K562 (cell line): ENCODE results near the gene JPT1. TPM values are rescaled to one million over a fixed set of nuclear protein-coding genes. Genes with fewer than 3 reads are reported as not detected.

Source experiments
- ATAC-seq: fragments of 200-7000 bp; cut with Tn5 transposase; 3 replicates; pipeline ENCODE4 v1.9.1; 2020; ENCODE audit warnings: moderate library complexity
- BruUV-seq: library from RNA; stranded (reverse); fragments of 400-500 nt; replicated peaks from 2 replicates; lab custom pipeline; 2021; lab: Mats Ljungman, UMichigan
- CTCF ChIA-PET: fragments of 300-600 bp; formaldehyde crosslinking; extraction: SDS; loops from one replicate; lab custom pipeline; 2021; ENCODE audit warnings: low intra/inter-chr PET ratio; lab: Yijun Ruan, JAX
- POLR2A ChIA-PET: fragments of 300-600, 350-650 bp; sonication (Branson Sonifier 250); formaldehyde crosslinking; extraction: SDS; loops from one replicate; lab custom pipeline; 2021; ENCODE audit warnings: antibody characterized with exemption, inconsistent platforms; lab: Yijun Ruan, JAX
- DNase-seq, 4 experiments: peaks; one replicate each; pipeline versions ENCODE4 v3.0.0 to v3.0.0-alpha.2; 2011 to 2018; ENCODE audit warnings: low spot score in 3 of 4, mixed read lengths in 3 of 4; ENCODE audit errors: extremely low read depth in 1 of 4
- FAIRE-seq: peaks from 2 replicates; lab custom pipeline; 2011; peaks lifted over from hg19 to GRCh38; lab: Jason Lieb, UNC
- H2AFZ ChIP-seq: 2 replicates; pipeline ENCODE4 v1.6.0; 2011; ENCODE audit warnings: low read depth, low read length, control low read depth, inconsistent platforms
- H3K27ac ChIP-seq: fragments of 200-600 bp; 3 replicates; pipeline ENCODE4 v1.8.0; 2011; ENCODE audit warnings: low read depth, mild to moderate bottlenecking, control low read depth, inconsistent platforms, low read length, moderate library complexity, mixed read lengths; ENCODE audit errors: extremely low read depth
- H3K27me3 ChIP-seq, 2 experiments: fragments of 300-600 bp in 1 of 2; 2 replicates in 1 of 2; 3 replicates in 1 of 2; pipeline versions ENCODE4 v1.6.0 to v1.8.0; 2011; ENCODE audit warnings: inconsistent platforms in 2 of 2, low read length in 2 of 2, mild to moderate bottlenecking in 1 of 2, mixed read lengths in 1 of 2, moderate library complexity in 1 of 2; ENCODE audit not compliant: control insufficient read depth in 2 of 2, insufficient read depth in 2 of 2
- H3K36me3 ChIP-seq: fragments of 300-600 bp; 3 replicates; pipeline ENCODE4 v1.8.0; 2011; ENCODE audit warnings: mild to moderate bottlenecking, low read length, inconsistent platforms; ENCODE audit not compliant: control insufficient read depth, insufficient read depth
- H3K4me1 ChIP-seq, 2 experiments: fragments of 200-600 bp in 1 of 2; replicated peaks in 1 of 2; 2 replicates in 1 of 2; 3 replicates in 1 of 2; pipeline versions ENCODE4 v1.5.1 to v1.8.0; 2011; ENCODE audit warnings: inconsistent platforms in 2 of 2, low read length in 2 of 2, mild to moderate bottlenecking in 1 of 2, mixed read lengths in 1 of 2, moderate library complexity in 1 of 2; ENCODE audit not compliant: control insufficient read depth in 2 of 2, insufficient read depth in 2 of 2
- H3K4me2 ChIP-seq: 2 replicates; pipeline ENCODE4 v1.6.1; 2011; ENCODE audit warnings: low read length, control low read depth, inconsistent platforms, mixed read lengths; ENCODE audit not compliant: insufficient read depth
- H3K4me3 ChIP-seq: fragments of 200-600 bp; sonication (generic), shearing (Covaris generic); 2 replicates; pipeline ENCODE4 v1.5.1; 2016; ENCODE audit warnings: control low read depth, inconsistent platforms
- H3K79me2 ChIP-seq: fragments of 200-600 bp; 3 replicates; pipeline ENCODE4 v1.8.0; 2011; ENCODE audit warnings: low read length, inconsistent platforms; ENCODE audit not compliant: control insufficient read depth, insufficient read depth
- H3K9ac ChIP-seq, 2 experiments: 2 replicates each; pipeline versions ENCODE4 v1.6.0 to v1.6.1; 2011; ENCODE audit warnings: low read depth in 2 of 2, low read length in 2 of 2, control low read depth in 1 of 2, inconsistent platforms in 1 of 2, mild to moderate bottlenecking in 1 of 2, mixed read lengths in 1 of 2; ENCODE audit not compliant: insufficient read depth in 1 of 2
- H3K9me1 ChIP-seq: one replicate; pipeline ENCODE4 v1.6.0; 2011; ENCODE audit warnings: inconsistent platforms, mild to moderate bottlenecking, low read length, moderate library complexity; ENCODE audit not compliant: control insufficient read depth, insufficient read depth
- H3K9me3 ChIP-seq: replicated peaks from 2 replicates; pipeline ENCODE4 v1.5.1; 2011; ENCODE audit warnings: low read depth, low read length, inconsistent platforms; ENCODE audit not compliant: control insufficient read depth, insufficient read depth
- H4K20me1 ChIP-seq: replicated peaks from 2 replicates; pipeline ENCODE4 v1.6.1; 2011; ENCODE audit warnings: low read length, inconsistent platforms, mixed read lengths; ENCODE audit not compliant: control insufficient read depth, insufficient read depth
- AFF4 ChIP-seq: sonication (generic); formaldehyde crosslinking; IDR thresholded peaks from 2 replicates; pipeline ENCODE4 v1.8.0; 2023; ENCODE audit warnings: mild to moderate bottlenecking, missing genetic modification reagents
- BRF1 ChIP-seq: IDR thresholded peaks from 3 replicates; pipeline ENCODE4 v1.6.1; 2011; ENCODE audit warnings: borderline replicate concordance, mild to moderate bottlenecking; ENCODE audit not compliant: insufficient read length; ENCODE audit errors: extremely low read depth
- CTBP1 ChIP-seq: fragments of 450-650 bp; IDR thresholded peaks from 2 replicates; pipeline ENCODE4 v1.6.1; 2016; ENCODE audit warnings: borderline replicate concordance
- HDAC1 ChIP-seq, 2 experiments: fragments of 450-650 bp; IDR thresholded peaks; 2 replicates each; pipeline ENCODE4 v1.6.1; 2016 to 2017; ENCODE audit warnings: inconsistent platforms in 1 of 2, mild to moderate bottlenecking in 1 of 2, moderate library complexity in 1 of 2
- ID3 ChIP-seq, 2 experiments: fragments of 250-450 bp in 1 of 2; fragments of 450-650 bp in 1 of 2; sonication (Bioruptor Pico) in 1 of 2; IDR thresholded peaks; 2 replicates each; pipeline versions ENCODE4 v1.6.1 to v1.8.0; 2016 to 2021; ENCODE audit warnings: mild to moderate bottlenecking in 2 of 2, moderate library complexity in 2 of 2, missing compliant biosample characterization in 1 of 2, missing genetic modification characterization in 1 of 2
- LCOR ChIP-seq: sonication (generic); formaldehyde crosslinking; IDR thresholded peaks from 2 replicates; pipeline ENCODE4 v1.8.0; 2022; ENCODE audit warnings: mild to moderate bottlenecking, missing genetic modification reagents
- NFRKB ChIP-seq: fragments of 450-650 bp; IDR thresholded peaks from 2 replicates; pipeline ENCODE4 v1.6.1; 2016; ENCODE audit warnings: low read depth
- PHB ChIP-seq: fragments of 250-450 bp; sonication (Bioruptor Pico); IDR thresholded peaks from 2 replicates; pipeline ENCODE4 v1.5.0; 2021
- POLR2B ChIP-seq: fragments of 450-650 bp; IDR thresholded peaks from 2 replicates; pipeline ENCODE4 v1.6.1; 2018; ENCODE audit warnings: low read depth; ENCODE audit not compliant: partially characterized antibody
- SIN3A ChIP-seq, 2 experiments: fragments of 150-350 bp in 1 of 2; IDR thresholded peaks; 2 replicates each; pipeline ENCODE4 v1.6.1; 2011 to 2016; ENCODE audit warnings: borderline replicate concordance in 2 of 2, low read depth in 2 of 2, low read length in 2 of 2, mild to moderate bottlenecking in 2 of 2, moderate library complexity in 2 of 2; ENCODE audit not compliant: control insufficient read depth in 1 of 2
- SP1 ChIP-seq: sonication (generic); formaldehyde crosslinking; IDR thresholded peaks from 2 replicates; pipeline ENCODE4 v1.8.1; 2022; ENCODE audit warnings: mild to moderate bottlenecking, missing genetic modification reagents
- SREBF2 ChIP-seq: sonication (generic); formaldehyde crosslinking; IDR thresholded peaks from 2 replicates; pipeline ENCODE4 v1.4.0; 2020; ENCODE audit warnings: mild to moderate bottlenecking, missing genetic modification reagents
- ZNF232 ChIP-seq: sonication (generic); formaldehyde crosslinking; IDR thresholded peaks from 2 replicates; pipeline ENCODE4 v1.8.0; 2022; ENCODE audit warnings: mild to moderate bottlenecking, missing genetic modification reagents
- ZNF311 ChIP-seq: fragments of 250-450 bp; sonication (Bioruptor Pico); IDR thresholded peaks from 2 replicates; pipeline ENCODE4 v1.4.0; 2020; ENCODE audit warnings: mild to moderate bottlenecking, moderate library complexity
- whole genome bisulfite sequencing: fragments of 100-300 bp; shearing (Covaris generic); methylation state at CpG from one replicate; pipeline ENCODE4 v1.1.6; 2016; ENCODE audit warnings: low coverage, mixed read lengths; ENCODE audit not compliant: insufficient coverage; ENCODE audit errors: missing lambda C conversion rate; 5-methylcytosine and 5-hydroxymethylcytosine counted together
- in situ Hi-C: fragments of 300-500 bp; cut with MboI; formaldehyde crosslinking; loops from 4 replicates; pipeline ENCODE4 v1.15.0; 2018; ENCODE audit warnings: inconsistent platforms, mixed read lengths
- intact Hi-C: fragments of 100-400 bp; cut with micrococcal nuclease; formaldehyde crosslinking; loops from 2 replicates; pipeline ENCODE4 v1.14.2; 2022
- polyA plus RNA-seq, 8 experiments: library from polyadenylated mRNA; depleted of rRNA in 4 of 8; stranded (reverse) in 5 of 8; unstranded in 3 of 8; fragments of >200 nt; fragmentation: Nextera tagmentation in 2 of 8; fragmentation: Illumina TruSeq in 1 of 8; extraction: Ambion mirVana in 2 of 8; extraction: Trizol in 1 of 8; gene quantifications; 2 replicates each; pipeline versions ENCODE4 v1.2.1 to v1.2.3, GENCODE V29; 2011 to 2014; ENCODE audit warnings: inconsistent platforms in 1 of 8, missing spikeins in 1 of 8
- total RNA-seq, 7 experiments: library from RNA; depleted of rRNA in 6 of 7; stranded (reverse); fragments of >200 nt in 6 of 7; fragmentation: Illumina TruSeq in 2 of 7; extraction: Trizol in 2 of 7; gene quantifications; 2 replicates each; pipeline versions ENCODE4 v1.2.1 to v1.2.3, GENCODE V29; 2011 to 2021; ENCODE audit warnings: low replicate concordance in 1 of 7

Gene JPT1
- total and polyA plus RNA-seq, 9 of the 15 experiments (the other 6 are each of a cell fraction or from before 2014, with no cell fraction given), result 56.7 to 292 (median 144) TPM

GRCh38 chr17:75152922-75153779, 1.2 kb downstream of the JPT1 start:
- CTCF ChIA-PET, result no interaction called here
- Histone ChIP-seq H3K79me2 (peaks cover 66% of the 10 kb centered on the region), H2AFZ (peak overlapping the region; percentile 25; the same call in 1 of the 2 replicates), H3K9me1 (no peaks in the 10 kb centered on the region), H3K4me3 (peak overlapping the region; percentile 98), H3K27me3 (no peaks in the 10 kb centered on the region), H3K9ac (peak overlapping the region; percentile 94 to 100), H3K27ac (peak overlapping the region; percentile 94), H3K4me1 (peaks cover 15 to 20% of the 10 kb centered on the region in 2 experiments), H4K20me1 (peaks cover 11% of the 10 kb centered on the region; the same call in 1 of the 2 replicates), H3K4me2 (peak overlapping the region; percentile 95), H3K9me3 (no peaks in the 10 kb centered on the region), H3K36me3 (peaks cover 28% of the 10 kb centered on the region)
- DNase-seq, result peak; percentile 19 to 73 (median 36)
- intact Hi-C loops, result loop anchor here (5.0 kb wide), 1 partner anchor 49 kb away; no protein-coding TSS in a partner anchor
- FAIRE-seq, result peak; percentile 40
- WGBS, result 3% methylated on average over 24 of the region's 28 CpGs
- in situ Hi-C loops, result no loop called here
- BruUV-seq, result no TSS peak
- POLR2A ChIA-PET, result interaction anchor here (0.6 to 1.1 kb wide), 5 partner anchors 11 to 231 kb away, joined by 3 to 4 read pairs (median 3); no protein-coding TSS in a partner anchor
- peak; percentile 63 for ATAC-seq
- peak; percentile 45; the same call in 1 of the 2 replicates for TF ChIP-seq CTBP1
- TF ChIP-seq AFF4, result peak; percentile 56
- peak; percentile 55; the same call in 1 of the 2 replicates for TF ChIP-seq ZNF311
- TF ChIP-seq ID3 (CRISPR knock-in tag; IDR thresholded peaks at IDR 0.05), result no peak
- TF ChIP-seq ID3 (tag; IDR thresholded peaks at IDR 0.05), result peak; percentile 63; the same call in 1 of the 2 replicates
- peak; percentile 53; the same call in 1 of the 2 replicates for TF ChIP-seq LCOR
- TF ChIP-seq HDAC1 (IDR thresholded peaks at IDR 0.05), result 0 out of 4 replicates have a peak, but pooled peaks of 1 of the 2 experiments have one; percentile 32
- no peak for TF ChIP-seq SREBF2 (CRISPR knock-in tag)
- peak; percentile 55 for TF ChIP-seq SP1 (CRISPR knock-in tag)
- TF ChIP-seq PHB (CRISPR knock-in tag), result no peak
- no peak for TF ChIP-seq BRF1
- no peak for TF ChIP-seq ZNF232 (CRISPR knock-in tag)
- TF ChIP-seq NFRKB, result 0 out of 2 replicates have a peak, but pooled peaks have one; percentile 27
- TF ChIP-seq SIN3A (IDR thresholded peaks at IDR 0.05; ENCODE audit: borderline replicate concordance in 2 of 2, control insufficient read depth in 1 of 2, low read depth in 2 of 2, low read length in 2 of 2), result peak in 1 of 2 experiments; percentile 29; a peak in 1 of 4 replicates
- TF ChIP-seq POLR2B, result peak; percentile 16
